ENCODE data around the gene KANSL1.

Gene KANSL1

DNA sequence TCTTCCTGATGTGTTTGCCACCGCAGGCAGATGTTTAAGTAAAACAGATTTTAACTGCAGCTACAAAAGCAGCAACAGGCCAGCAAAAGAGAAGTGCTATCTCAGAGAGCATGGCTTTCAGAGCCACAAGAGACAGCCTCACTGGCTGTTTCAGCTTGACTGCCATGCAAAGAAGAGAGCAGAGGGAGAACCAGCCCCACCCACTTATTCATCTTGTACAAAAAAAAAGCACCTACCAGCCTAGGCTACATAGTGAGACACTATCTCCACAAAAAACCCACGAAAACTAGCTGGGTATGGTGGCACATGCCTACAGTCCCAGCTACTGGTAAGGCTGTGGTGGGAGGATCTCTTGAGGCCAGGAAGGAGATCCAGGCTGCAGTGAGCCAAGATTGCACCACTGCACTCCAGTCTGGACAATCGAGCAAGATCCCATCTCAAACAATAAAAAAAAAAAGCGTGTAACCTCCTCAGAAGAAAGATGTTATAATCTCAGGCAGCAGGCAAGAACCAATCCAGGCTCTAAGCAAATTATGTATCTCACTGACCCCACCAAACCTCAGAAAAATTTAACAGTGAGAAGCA, 164.2 kb downstream of the KANSL1 start:
- Histone ChIP-seq H3K36me3 (ENCODE audit: low read length) (no peaks in the 10 kb centered on the region; the same call in 1 of the 2 replicates), H3K9ac (ENCODE audit: low read length) (no peak overlapping the region), H4K20me1 (ENCODE audit: low read depth, low read length) (no peaks in the 10 kb centered on the region), H3K79me2 (ENCODE audit: insufficient read depth, low read length) (no peaks in the 10 kb centered on the region), H3K9me2 (replicated peaks; ENCODE audit: insufficient read depth, low read length) (no peaks in the 10 kb centered on the region), H3K9me3 (ENCODE audit: insufficient read depth, low read length) (no peaks in the 10 kb centered on the region), H3K27me3 (ENCODE audit: low read length) (no peaks in the 10 kb centered on the region), H3K4me3 (ENCODE audit: insufficient read depth, low read length, poor library complexity, severe bottlenecking) (no peak overlapping the region), H3K27ac (ENCODE audit: low read depth, low read length) (no peak overlapping the region), H3F3A (ENCODE audit: insufficient read depth) (no peaks in the 10 kb centered on the region), H3K4me2 (ENCODE audit: low read depth, low read length, poor library complexity, severe bottlenecking) (no peak overlapping the region), H2AFZ (ENCODE audit: low read depth, low read length, severe bottlenecking) (no peak overlapping the region)
- TF ChIP-seq, protein P1, sequence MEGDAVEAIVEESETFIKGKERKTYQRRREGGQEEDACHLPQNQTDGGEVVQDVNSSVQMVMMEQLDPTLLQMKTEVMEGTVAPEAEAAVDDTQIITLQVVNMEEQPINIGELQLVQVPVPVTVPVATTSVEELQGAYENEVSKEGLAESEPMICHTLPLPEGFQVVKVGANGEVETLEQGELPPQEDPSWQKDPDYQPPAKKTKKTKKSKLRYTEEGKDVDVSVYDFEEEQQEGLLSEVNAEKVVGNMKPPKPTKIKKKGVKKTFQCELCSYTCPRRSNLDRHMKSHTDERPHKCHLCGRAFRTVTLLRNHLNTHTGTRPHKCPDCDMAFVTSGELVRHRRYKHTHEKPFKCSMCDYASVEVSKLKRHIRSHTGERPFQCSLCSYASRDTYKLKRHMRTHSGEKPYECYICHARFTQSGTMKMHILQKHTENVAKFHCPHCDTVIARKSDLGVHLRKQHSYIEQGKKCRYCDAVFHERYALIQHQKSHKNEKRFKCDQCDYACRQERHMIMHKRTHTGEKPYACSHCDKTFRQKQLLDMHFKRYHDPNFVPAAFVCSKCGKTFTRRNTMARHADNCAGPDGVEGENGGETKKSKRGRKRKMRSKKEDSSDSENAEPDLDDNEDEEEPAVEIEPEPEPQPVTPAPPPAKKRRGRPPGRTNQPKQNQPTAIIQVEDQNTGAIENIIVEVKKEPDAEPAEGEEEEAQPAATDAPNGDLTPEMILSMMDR (IDR thresholded peaks at IDR 0.05; ENCODE audit: insufficient read depth, low read length, poor library complexity, severe bottlenecking): no peak
- no peak for TF ChIP-seq EZH2phosphoT487 (conservative IDR thresholded peaks at IDR 0.05; ENCODE audit: low read length)

GRCh38 chr17:46028374-46028773, 164.9 kb downstream of the KANSL1 start:
- Histone ChIP-seq H3K9ac (ENCODE audit: low read length) (no peak overlapping the region), H3F3A (ENCODE audit: insufficient read depth) (no peaks in the 10 kb centered on the region), H4K20me1 (ENCODE audit: low read depth, low read length) (no peaks in the 10 kb centered on the region), H3K27ac (ENCODE audit: low read depth, low read length) (no peak overlapping the region), H3K79me2 (ENCODE audit: insufficient read depth, low read length) (no peaks in the 10 kb centered on the region), H2AFZ (ENCODE audit: low read depth, low read length, severe bottlenecking) (no peak overlapping the region), H3K4me2 (ENCODE audit: low read depth, low read length, poor library complexity, severe bottlenecking) (no peak overlapping the region), H3K4me3 (ENCODE audit: insufficient read depth, low read length, poor library complexity, severe bottlenecking) (no peak overlapping the region), H3K9me3 (ENCODE audit: insufficient read depth, low read length) (no peaks in the 10 kb centered on the region), H3K9me2 (replicated peaks; ENCODE audit: insufficient read depth, low read length) (no peaks in the 10 kb centered on the region), H3K27me3 (ENCODE audit: low read length) (no peaks in the 10 kb centered on the region), H3K36me3 (ENCODE audit: low read length) (no peaks in the 10 kb centered on the region)
- TF ChIP-seq EZH2phosphoT487 (conservative IDR thresholded peaks at IDR 0.05; ENCODE audit: low read length): no peak
- TF ChIP-seq, protein P1 (IDR thresholded peaks at IDR 0.05; ENCODE audit: insufficient read depth, low read length, poor library complexity, severe bottlenecking): no peak

GRCh38 chr17:46027976-46028325, 165.3 kb downstream of the KANSL1 start:
- no peaks in the 10 kb centered on the region for H3K79me2 ChIP-seq (ENCODE audit: insufficient read depth, low read length)
- no peak overlapping the region for H3K27ac ChIP-seq (ENCODE audit: low read depth, low read length)
- H3K9me2 ChIP-seq (replicated peaks; ENCODE audit: insufficient read depth, low read length): no peaks in the 10 kb centered on the region
- H2AFZ ChIP-seq (ENCODE audit: low read depth, low read length, severe bottlenecking): no peak overlapping the region
- no peak overlapping the region for H3K9ac ChIP-seq (ENCODE audit: low read length)
- no peaks in the 10 kb centered on the region for H3K36me3 ChIP-seq (ENCODE audit: low read length)
- TF ChIP-seq, protein P1 (IDR thresholded peaks at IDR 0.05; ENCODE audit: insufficient read depth, low read length, poor library complexity, severe bottlenecking): no peak
- TF ChIP-seq EZH2phosphoT487 (conservative IDR thresholded peaks at IDR 0.05; ENCODE audit: low read length): no peak
- no peak overlapping the region for H3K4me2 ChIP-seq (ENCODE audit: low read depth, low read length, poor library complexity, severe bottlenecking)
- no peaks in the 10 kb centered on the region for H3K9me3 ChIP-seq (ENCODE audit: insufficient read depth, low read length)
- no peaks in the 10 kb centered on the region for H4K20me1 ChIP-seq (ENCODE audit: low read depth, low read length)
- no peaks in the 10 kb centered on the region for H3K27me3 ChIP-seq (ENCODE audit: low read length)
- no peaks in the 10 kb centered on the region for H3F3A ChIP-seq (ENCODE audit: insufficient read depth)
- no peak overlapping the region for H3K4me3 ChIP-seq (ENCODE audit: insufficient read depth, low read length, poor library complexity, severe bottlenecking)

All from SU-DHL-6 (cell line).